SJSA1 (cell line): ENCODE data around the gene PRRC1. TPM values are rescaled to one million over a fixed set of nuclear protein-coding genes. Genes with fewer than 3 reads are reported as not detected.

Experiments
- DNase-seq, 2 experiments: peaks; one replicate each; pipeline ENCODE4 v3.0.0-alpha.2; 2015 to 2020; ENCODE audit warnings: low spot score in 2 of 2, low read depth in 1 of 2
- H3K27ac ChIP-seq: fragments of 250-450 bp; sonication (Bioruptor Pico); 2 replicates; pipeline ENCODE4 v1.5.1; 2020; ENCODE audit warnings: mild to moderate bottlenecking, moderate library complexity
- H3K27me3 ChIP-seq: fragments of 250-450 bp; sonication (Bioruptor Pico); replicated peaks from 2 replicates; pipeline ENCODE4 v1.5.1; 2020; ENCODE audit warnings: mild to moderate bottlenecking, moderate library complexity
- H3K36me3 ChIP-seq: fragments of 250-450 bp; sonication (Bioruptor Pico); 2 replicates; pipeline ENCODE4 v1.5.1; 2020; ENCODE audit warnings: mild to moderate bottlenecking
- H3K4me1 ChIP-seq: fragments of 250-450 bp; sonication (Bioruptor Pico); replicated peaks from 2 replicates; pipeline ENCODE4 v1.6.1; 2021; ENCODE audit warnings: mild to moderate bottlenecking
- H3K4me3 ChIP-seq: fragments of 250-450 bp; sonication (Bioruptor Pico); 2 replicates; pipeline ENCODE4 v1.5.1; 2020; ENCODE audit warnings: mild to moderate bottlenecking
- H3K9me3 ChIP-seq: fragments of 250-450 bp; sonication (Bioruptor Pico); replicated peaks from 2 replicates; pipeline ENCODE4 v1.5.1; 2020; ENCODE audit warnings: mild to moderate bottlenecking
- total RNA-seq: library from RNA; depleted of rRNA; stranded (reverse); fragments of >200 nt; shearing (Covaris generic); gene quantifications from 2 replicates; pipeline ENCODE4 v1.2.3, GENCODE V29; 2014; rRNA removed

Gene PRRC1
- total RNA-seq, 1 experiment from 2014 or later: 63.3 TPM

GRCh38 chr5:127595484-127596368 is 78.3 kb downstream of the PRRC1 start:
- DNase-seq: no peak
- Histone ChIP-seq H3K4me3 (no peak overlapping the region), H3K9me3 (no peaks in the 10 kb centered on the region), H3K36me3 (no peaks in the 10 kb centered on the region), H3K4me1 (no peaks in the 10 kb centered on the region), H3K27me3 (no peaks in the 10 kb centered on the region; the same call in 1 of the 2 replicates), H3K27ac (no peak overlapping the region)

- no peaks in the 10 kb centered on the region for H3K36me3 ChIP-seq
- H3K27me3 ChIP-seq: no peaks in the 10 kb centered on the region; the same call in 1 of the 2 replicates
- H3K9me3 ChIP-seq: no peaks in the 10 kb centered on the region
- H3K4me3 ChIP-seq: no peak overlapping the region
- no peaks in the 10 kb centered on the region for H3K4me1 ChIP-seq
- DNase-seq: no peak
- no peak overlapping the region for H3K27ac ChIP-seq
These were observed 79.1 kb downstream of the PRRC1 start for GRCh38 chr5:127596501-127596900.

- Histone ChIP-seq H3K4me1 (no peaks in the 10 kb centered on the region), H3K36me3 (no peaks in the 10 kb centered on the region), H3K9me3 (no peaks in the 10 kb centered on the region), H3K27ac (no peak overlapping the region), H3K27me3 (no peaks in the 10 kb centered on the region), H3K4me3 (no peak overlapping the region)
- DNase-seq: no peak
These were observed 81.9 kb downstream of the PRRC1 start for GRCh38 chr5:127599320-127599719.

- DNase-seq: no peak
- no peaks in the 10 kb centered on the region for H3K36me3 ChIP-seq
- no peak overlapping the region for H3K27ac ChIP-seq
- H3K9me3 ChIP-seq: no peaks in the 10 kb centered on the region
- H3K4me3 ChIP-seq: no peak overlapping the region
- H3K27me3 ChIP-seq: no peaks in the 10 kb centered on the region
- H3K4me1 ChIP-seq: no peaks in the 10 kb centered on the region
These were observed 82.4 kb downstream of the PRRC1 start for GRCh38 chr5:127599847-127600246.

GRCh38 chr5:127601111-127601510 is 83.7 kb downstream of the PRRC1 start:
- Histone ChIP-seq H3K4me1 (no peaks in the 10 kb centered on the region), H3K4me3 (no peak overlapping the region), H3K27me3 (no peaks in the 10 kb centered on the region; the same call in 1 of the 2 replicates), H3K9me3 (no peaks in the 10 kb centered on the region), H3K27ac (no peak overlapping the region), H3K36me3 (no peaks in the 10 kb centered on the region)
- no peak for DNase-seq

GRCh38 chr5:127601601-127602000 is 84.2 kb downstream of the PRRC1 start:
- Histone ChIP-seq H3K9me3 (no peaks in the 10 kb centered on the region), H3K4me1 (no peaks in the 10 kb centered on the region), H3K36me3 (no peaks in the 10 kb centered on the region), H3K4me3 (no peak overlapping the region), H3K27me3 (no peaks in the 10 kb centered on the region; the same call in 1 of the 2 replicates), H3K27ac (no peak overlapping the region)
- DNase-seq: no peak

- Histone ChIP-seq H3K27ac (no peak overlapping the region), H3K36me3 (no peaks in the 10 kb centered on the region), H3K4me1 (no peaks in the 10 kb centered on the region), H3K4me3 (no peak overlapping the region), H3K9me3 (no peaks in the 10 kb centered on the region), H3K27me3 (no peaks in the 10 kb centered on the region; the same call in 1 of the 2 replicates)
- DNase-seq: no peak
These were observed 85.0 kb downstream of the PRRC1 start for GRCh38 chr5:127602481-127602880.

GRCh38 chr5:127602896-127603844 is 85.7 kb downstream of the PRRC1 start:
- DNase-seq: no peak
- Histone ChIP-seq H3K9me3 (no peaks in the 10 kb centered on the region), H3K4me1 (no peaks in the 10 kb centered on the region), H3K27ac (no peak overlapping the region), H3K27me3 (no peaks in the 10 kb centered on the region; the same call in 1 of the 2 replicates), H3K4me3 (no peak overlapping the region), H3K36me3 (no peaks in the 10 kb centered on the region)

Other genes with a start within 250 kb of the PRRC1 start
- 0.03 and 0.09 TPM in 2 replicates for gene MEGF10, start 226.8 kb upstream of the PRRC1 start, total RNA-seq
- gene CTXN3, start 131.4 kb downstream of the PRRC1 start, total RNA-seq: not detected in 2 replicates
- gene CCDC192, start 185.8 kb downstream of the PRRC1 start, total RNA-seq: not detected in 2 replicates